ENCODE results near the gene B3GALT6.

Gene B3GALT6

GRCh38 chr1:1198423-1199140 lies 33.5 kb upstream of the B3GALT6 start:
- H3K79me2 ChIP-seq (ENCODE audit: insufficient read depth, low read depth), result no peaks in the 10 kb centered on the region
- no peaks in the 10 kb centered on the region for H4K20me1 ChIP-seq (ENCODE audit: insufficient read depth)
- no peak for TF ChIP-seq CTCF (conservative IDR thresholded peaks at IDR 0.05; ENCODE audit: low read depth, low read length)
- H3K36me3 ChIP-seq (ENCODE audit: insufficient read depth), result no peaks in the 10 kb centered on the region
- peaks cover 55% of the 10 kb centered on the region for H3K27me3 ChIP-seq (ENCODE audit: insufficient read depth, low read depth)
- H3K9ac ChIP-seq, result no peak overlapping the region
- no peak overlapping the region for H3K4me2 ChIP-seq
- H3K4me3 ChIP-seq (IDR thresholded peaks at IDR 0.05; ENCODE audit: insufficient read depth, low read depth, low read length), result no peak overlapping the region
- no peak overlapping the region for H2AFZ ChIP-seq (ENCODE audit: low read depth)
- no peak overlapping the region for H3K27ac ChIP-seq
- no peaks in the 10 kb centered on the region for H3K4me1 ChIP-seq (ENCODE audit: low read depth, poor library complexity, severe bottlenecking)

- Histone ChIP-seq H3K27ac (no peak overlapping the region), H3K79me2 (ENCODE audit: insufficient read depth, low read depth) (no peaks in the 10 kb centered on the region), H3K36me3 (ENCODE audit: insufficient read depth) (no peaks in the 10 kb centered on the region), H3K27me3 (ENCODE audit: insufficient read depth, low read depth) (peaks cover 55% of the 10 kb centered on the region), H3K4me1 (ENCODE audit: low read depth, poor library complexity, severe bottlenecking) (no peaks in the 10 kb centered on the region), H3K4me2 (no peak overlapping the region), H3K9ac (no peak overlapping the region), H4K20me1 (ENCODE audit: insufficient read depth) (no peaks in the 10 kb centered on the region), H3K4me3 (IDR thresholded peaks at IDR 0.05; ENCODE audit: insufficient read depth, low read depth, low read length) (no peak overlapping the region), H2AFZ (ENCODE audit: low read depth) (no peak overlapping the region)
- TF ChIP-seq CTCF (conservative IDR thresholded peaks at IDR 0.05; ENCODE audit: low read depth, low read length), result no peak
These were observed 32.7 kb upstream of the B3GALT6 start for GRCh38 chr1:1199141-1199960.

GRCh38 chr1:1199961-1200875 lies 31.8 kb upstream of the B3GALT6 start:
- H3K27me3 ChIP-seq (ENCODE audit: insufficient read depth, low read depth), result peaks cover 55% of the 10 kb centered on the region
- no peaks in the 10 kb centered on the region for H3K36me3 ChIP-seq (ENCODE audit: insufficient read depth)
- H2AFZ ChIP-seq (ENCODE audit: low read depth), result no peak overlapping the region
- H3K27ac ChIP-seq, result no peak overlapping the region
- no peaks in the 10 kb centered on the region for H3K4me1 ChIP-seq (ENCODE audit: low read depth, poor library complexity, severe bottlenecking)
- no peaks in the 10 kb centered on the region for H4K20me1 ChIP-seq (ENCODE audit: insufficient read depth)
- no peak overlapping the region for H3K4me2 ChIP-seq
- no peak for TF ChIP-seq CTCF (conservative IDR thresholded peaks at IDR 0.05; ENCODE audit: low read depth, low read length)
- no peaks in the 10 kb centered on the region for H3K79me2 ChIP-seq (ENCODE audit: insufficient read depth, low read depth)
- no peak overlapping the region for H3K9ac ChIP-seq
- H3K4me3 ChIP-seq (IDR thresholded peaks at IDR 0.05; ENCODE audit: insufficient read depth, low read depth, low read length), result no peak overlapping the region

All from KMS-11 (cell line).